GM12801 (cell line): ENCODE results near the gene TECPR2.

Source experiments
- CTCF ChIP-seq: IDR thresholded peaks from one replicate; pipeline ENCODE4 v1.5.1; 2011; ENCODE audit warnings: control low read depth; ENCODE audit not compliant: insufficient read length; ENCODE audit errors: extremely low read depth

Gene TECPR2

GRCh38 chr14:102431751-102432150, 69.0 kb downstream of the TECPR2 start:
- TF ChIP-seq CTCF = no peak

- TF ChIP-seq CTCF = no peak
Observed at GRCh38 chr14:102434647-102435175, 72.0 kb downstream of the TECPR2 start.

- TF ChIP-seq CTCF = no peak
Observed at GRCh38 chr14:102437997-102438915, 75.5 kb downstream of the TECPR2 start.

- TF ChIP-seq CTCF = no peak
Observed at GRCh38 chr14:102439556-102439955, 76.8 kb downstream of the TECPR2 start.

GRCh38 chr14:102440392-102440791, 77.7 kb downstream of the TECPR2 start:
- TF ChIP-seq CTCF = no peak

GRCh38 chr14:102442241-102443211, 79.8 kb downstream of the TECPR2 start:
- no peak for TF ChIP-seq CTCF

GRCh38 chr14:102445066-102445465, 82.3 kb downstream of the TECPR2 start:
- TF ChIP-seq CTCF = no peak
